Panc1 (cell line): Measurements from ENCODE around the gene CCDC154. TPM values are rescaled to one million over a fixed set of nuclear protein-coding genes. Genes with fewer than 3 reads are reported as not detected.
"Not testable (repeated sequence)": the region's sequence is repeated elsewhere in the genome, so short reads cannot be mapped to it uniquely, and the experiment has no call there.

Source experiments
- ATAC-seq: fragments of 200-7000 bp; cut with Tn5 transposase; 2 replicates; pipeline ENCODE4 v1.9.1; 2020; ENCODE audit warnings: mild to moderate bottlenecking, moderate library complexity
- BruUV-seq: library from RNA; stranded (reverse); fragments of 400-500 nt; replicated peaks from 2 replicates; lab custom pipeline; 2021; lab: Mats Ljungman, UMichigan
- CTCF ChIA-PET: fragments of 300-600 bp; sonication (Branson Sonifier 250); formaldehyde crosslinking; loops from one replicate; lab custom pipeline; 2022; ENCODE audit warnings: antibody characterized with exemption; lab: Charles Lee
- POLR2A ChIA-PET: fragments of 300-600 bp; sonication (Branson Sonifier 250); formaldehyde crosslinking; loops from one replicate; lab custom pipeline; 2022; ENCODE audit warnings: antibody characterized with exemption; lab: Charles Lee
- DNase-seq: peaks from one replicate; pipeline ENCODE4 v3.0.0-alpha.2; 2010; ENCODE audit warnings: low read depth, low spot score
- H3K27ac ChIP-seq: 2 replicates; pipeline ENCODE4 v1.5.1; 2011; ENCODE audit warnings: mild to moderate bottlenecking, low read length, inconsistent platforms
- H3K27me3 ChIP-seq: fragments of 200-500 bp; sonication (Bioruptor generic); 2 replicates; pipeline ENCODE4 v1.6.0; 2014; ENCODE audit warnings: low read length, inconsistent platforms; ENCODE audit not compliant: control insufficient read depth, insufficient read depth
- H3K36me3 ChIP-seq: fragments of 200-500 bp; sonication (Bioruptor generic); 2 replicates; pipeline ENCODE4 v1.5.1; 2014; ENCODE audit warnings: inconsistent platforms, mild to moderate bottlenecking, low read length, moderate library complexity; ENCODE audit not compliant: control insufficient read depth, insufficient read depth
- H3K4me1 ChIP-seq: 2 replicates; pipeline ENCODE4 v1.5.1; 2011; ENCODE audit warnings: inconsistent platforms, mild to moderate bottlenecking, low read length, moderate library complexity; ENCODE audit not compliant: control insufficient read depth, insufficient read depth
- H3K4me3 ChIP-seq, 2 experiments: 2 replicates each; pipeline ENCODE4 v1.5.1; 2011 to 2012; ENCODE audit warnings: low read depth in 2 of 2, low read length in 2 of 2, mild to moderate bottlenecking in 2 of 2, inconsistent platforms in 1 of 2, moderate library complexity in 1 of 2
- H3K9me3 ChIP-seq: fragments of 200-500 bp; sonication (Bioruptor generic); 2 replicates; pipeline ENCODE4 v1.5.1; 2014; ENCODE audit warnings: low read depth, mild to moderate bottlenecking, inconsistent platforms, low read length, moderate library complexity; ENCODE audit not compliant: control insufficient read depth, insufficient read depth
- POLR2AphosphoS5 ChIP-seq: IDR thresholded peaks from 2 replicates; pipeline ENCODE4 v1.6.1; 2012; ENCODE audit warnings: mild to moderate bottlenecking, low read depth, low read length, moderate library complexity
- SIN3A ChIP-seq: IDR thresholded peaks from 2 replicates; pipeline ENCODE4 v1.6.1; 2012; ENCODE audit warnings: low read depth, mild to moderate bottlenecking, low read length, moderate library complexity, borderline replicate concordance; ENCODE audit not compliant: insufficient read depth
- TCF7L2 ChIP-seq: IDR thresholded peaks from 2 replicates; pipeline ENCODE4 v1.6.1; 2011; ENCODE audit warnings: mild to moderate bottlenecking, low read depth, low read length, inconsistent platforms
- in situ Hi-C: cut with HindIII; loops from 2 replicates; pipeline ENCODE4 v1.10.0; 2016; ENCODE audit warnings: low sequenced_read_pairs, low pct_unique_long_range_greater_than_20kb
- intact Hi-C: fragments of 100-400 bp; cut with micrococcal nuclease; formaldehyde crosslinking; loops from one replicate; pipeline ENCODE4 v1.10.0; 2022; ENCODE audit not compliant: unreplicated experiment
- total RNA-seq: library from RNA; stranded (reverse); gene quantifications from one replicate; pipeline ENCODE4 v1.2.1, GENCODE V29; 2021; ENCODE audit not compliant: unreplicated experiment
- TF ChIP-seq, protein P1 (sequence below): fragments of 450-650 bp; IDR thresholded peaks from 2 replicates; pipeline ENCODE4 v1.5.1; 2017; ENCODE audit warnings: mild to moderate bottlenecking
- TF ChIP-seq, protein P2 (sequence below), 2 experiments: IDR thresholded peaks; 2 replicates each; pipeline ENCODE4 v1.6.1; 2011 to 2012; ENCODE audit warnings: low read depth in 2 of 2, control low read depth in 1 of 2, low read length in 1 of 2, mild to moderate bottlenecking in 1 of 2, moderate library complexity in 1 of 2; ENCODE audit not compliant: insufficient read depth in 1 of 2

CCDC154 gene
- total RNA-seq, 1 experiment from 2014 or later = 2.0 TPM

DNA sequence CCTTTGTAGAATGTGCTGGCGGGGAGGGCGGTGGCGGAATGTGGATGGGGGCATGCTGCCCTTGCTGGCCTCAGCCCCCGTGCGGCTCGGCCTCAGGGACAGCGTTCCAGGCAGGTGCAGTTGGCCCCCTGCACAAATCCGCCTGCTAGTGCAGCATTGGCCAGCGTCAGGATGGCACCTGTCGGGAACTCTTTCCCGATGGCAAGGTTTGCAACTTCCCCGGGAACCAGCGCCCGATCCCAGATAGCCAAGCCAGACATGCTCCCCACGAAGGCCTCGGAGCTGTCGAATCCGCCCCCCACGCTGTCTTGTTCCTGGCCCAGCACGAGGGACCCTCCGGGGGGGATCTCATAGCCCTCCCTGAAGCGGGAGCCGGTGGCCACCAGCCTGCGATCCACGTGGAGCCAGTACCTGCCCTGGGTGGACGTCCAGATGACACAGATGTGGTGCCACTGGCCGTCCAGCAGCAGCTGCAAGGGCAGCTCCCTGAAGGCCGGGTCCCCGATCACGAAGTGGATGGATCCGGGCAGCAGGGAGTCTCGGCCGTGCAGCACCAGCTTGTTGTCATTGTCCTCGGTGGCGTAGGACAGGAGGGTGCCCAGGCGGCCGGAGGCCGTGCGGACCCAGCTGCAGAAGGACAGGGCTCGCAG, 41.6 kb upstream of the CCDC154 start:
- BruUV-seq = no TSS peak
- Histone ChIP-seq H3K4me1 (no peaks in the 10 kb centered on the region), H3K36me3 (no peaks in the 10 kb centered on the region), H3K27me3 (no peaks in the 10 kb centered on the region), H3K27ac (no peak overlapping the region), H3K4me3 (no peak overlapping the region), H3K9me3 (no peaks in the 10 kb centered on the region)
- TF ChIP-seq POLR2AphosphoS5 = no peak
- TF ChIP-seq, protein P1, sequence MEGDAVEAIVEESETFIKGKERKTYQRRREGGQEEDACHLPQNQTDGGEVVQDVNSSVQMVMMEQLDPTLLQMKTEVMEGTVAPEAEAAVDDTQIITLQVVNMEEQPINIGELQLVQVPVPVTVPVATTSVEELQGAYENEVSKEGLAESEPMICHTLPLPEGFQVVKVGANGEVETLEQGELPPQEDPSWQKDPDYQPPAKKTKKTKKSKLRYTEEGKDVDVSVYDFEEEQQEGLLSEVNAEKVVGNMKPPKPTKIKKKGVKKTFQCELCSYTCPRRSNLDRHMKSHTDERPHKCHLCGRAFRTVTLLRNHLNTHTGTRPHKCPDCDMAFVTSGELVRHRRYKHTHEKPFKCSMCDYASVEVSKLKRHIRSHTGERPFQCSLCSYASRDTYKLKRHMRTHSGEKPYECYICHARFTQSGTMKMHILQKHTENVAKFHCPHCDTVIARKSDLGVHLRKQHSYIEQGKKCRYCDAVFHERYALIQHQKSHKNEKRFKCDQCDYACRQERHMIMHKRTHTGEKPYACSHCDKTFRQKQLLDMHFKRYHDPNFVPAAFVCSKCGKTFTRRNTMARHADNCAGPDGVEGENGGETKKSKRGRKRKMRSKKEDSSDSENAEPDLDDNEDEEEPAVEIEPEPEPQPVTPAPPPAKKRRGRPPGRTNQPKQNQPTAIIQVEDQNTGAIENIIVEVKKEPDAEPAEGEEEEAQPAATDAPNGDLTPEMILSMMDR = no peak
- TF ChIP-seq, protein P2, sequence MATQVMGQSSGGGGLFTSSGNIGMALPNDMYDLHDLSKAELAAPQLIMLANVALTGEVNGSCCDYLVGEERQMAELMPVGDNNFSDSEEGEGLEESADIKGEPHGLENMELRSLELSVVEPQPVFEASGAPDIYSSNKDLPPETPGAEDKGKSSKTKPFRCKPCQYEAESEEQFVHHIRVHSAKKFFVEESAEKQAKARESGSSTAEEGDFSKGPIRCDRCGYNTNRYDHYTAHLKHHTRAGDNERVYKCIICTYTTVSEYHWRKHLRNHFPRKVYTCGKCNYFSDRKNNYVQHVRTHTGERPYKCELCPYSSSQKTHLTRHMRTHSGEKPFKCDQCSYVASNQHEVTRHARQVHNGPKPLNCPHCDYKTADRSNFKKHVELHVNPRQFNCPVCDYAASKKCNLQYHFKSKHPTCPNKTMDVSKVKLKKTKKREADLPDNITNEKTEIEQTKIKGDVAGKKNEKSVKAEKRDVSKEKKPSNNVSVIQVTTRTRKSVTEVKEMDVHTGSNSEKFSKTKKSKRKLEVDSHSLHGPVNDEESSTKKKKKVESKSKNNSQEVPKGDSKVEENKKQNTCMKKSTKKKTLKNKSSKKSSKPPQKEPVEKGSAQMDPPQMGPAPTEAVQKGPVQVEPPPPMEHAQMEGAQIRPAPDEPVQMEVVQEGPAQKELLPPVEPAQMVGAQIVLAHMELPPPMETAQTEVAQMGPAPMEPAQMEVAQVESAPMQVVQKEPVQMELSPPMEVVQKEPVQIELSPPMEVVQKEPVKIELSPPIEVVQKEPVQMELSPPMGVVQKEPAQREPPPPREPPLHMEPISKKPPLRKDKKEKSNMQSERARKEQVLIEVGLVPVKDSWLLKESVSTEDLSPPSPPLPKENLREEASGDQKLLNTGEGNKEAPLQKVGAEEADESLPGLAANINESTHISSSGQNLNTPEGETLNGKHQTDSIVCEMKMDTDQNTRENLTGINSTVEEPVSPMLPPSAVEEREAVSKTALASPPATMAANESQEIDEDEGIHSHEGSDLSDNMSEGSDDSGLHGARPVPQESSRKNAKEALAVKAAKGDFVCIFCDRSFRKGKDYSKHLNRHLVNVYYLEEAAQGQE (IDR thresholded peaks at IDR 0.05; ENCODE audit: insufficient read depth in 1 of 2, low read depth in 2 of 2, low read length in 1 of 2) = no peak
- no peak for TF ChIP-seq SIN3A
- no peak for TF ChIP-seq TCF7L2
- ATAC-seq (no peak), DNase-seq (no peak)
- ChIA-PET CTCF (no interaction called here), POLR2A (no interaction called here)
- intact Hi-C loops (no loop called here), in situ Hi-C loops (no loop called here)

DNA sequence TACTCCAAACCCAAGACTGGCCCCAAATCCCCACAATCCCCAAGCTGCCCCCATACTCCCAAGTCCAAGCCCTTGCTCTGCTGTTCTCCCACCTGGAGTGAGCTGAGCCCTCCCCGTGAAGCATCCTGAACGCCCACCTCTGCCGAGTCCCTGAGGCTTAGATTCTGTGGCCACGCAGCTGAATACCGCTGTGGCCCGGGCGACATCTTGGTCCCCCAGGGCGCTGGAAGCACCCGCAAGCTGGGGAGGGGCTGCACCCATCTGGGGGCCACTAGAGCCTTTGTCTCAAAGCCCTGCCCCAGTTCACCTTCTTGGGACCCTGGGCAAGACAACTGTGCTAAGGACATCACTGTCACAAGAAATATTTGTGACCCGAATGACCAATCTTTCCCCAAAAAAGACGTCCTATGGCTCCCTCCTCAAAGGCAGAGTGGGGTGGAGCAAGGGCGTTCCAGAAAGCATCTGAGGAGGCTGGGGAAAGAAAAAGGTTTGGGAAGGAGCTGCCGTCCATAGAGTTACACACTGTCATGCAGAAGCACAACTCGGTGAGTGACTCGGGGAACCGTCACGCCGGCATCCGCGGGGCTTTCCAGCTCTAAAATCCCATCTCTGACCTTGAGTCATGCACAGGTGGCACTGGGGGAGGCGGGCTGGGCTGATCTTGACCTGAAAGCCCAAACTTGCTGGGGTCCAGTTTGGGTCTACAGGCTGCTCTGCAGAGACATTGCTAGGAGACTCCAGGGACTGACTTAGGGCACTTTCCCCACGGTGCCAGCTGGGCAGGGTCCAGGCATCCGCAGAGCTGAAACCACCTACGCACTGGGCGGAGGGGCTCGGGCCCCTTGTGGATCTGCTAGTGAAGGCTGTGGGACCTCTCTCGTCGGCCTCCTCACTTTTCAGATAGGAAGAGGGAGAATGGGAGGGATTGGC, 37.8 kb upstream of the CCDC154 start:
- Histone ChIP-seq H3K4me3 (no peak overlapping the region), H3K27me3 (no peaks in the 10 kb centered on the region), H3K9me3 (no peaks in the 10 kb centered on the region), H3K27ac (no peak overlapping the region), H3K4me1 (no peaks in the 10 kb centered on the region), H3K36me3 (no peaks in the 10 kb centered on the region)
- POLR2A ChIA-PET = interaction anchor here (0.5 to 0.6 kb wide), 2 partner anchors 25 to 57 kb away, joined by 4 to 11 read pairs; no protein-coding TSS in a partner anchor
- intact Hi-C loops = no loop called here
- ATAC-seq = no peak
- BruUV-seq = no TSS peak
- CTCF ChIA-PET = no interaction called here
- DNase-seq = no peak
- in situ Hi-C loops = no loop called here
- no peak for TF ChIP-seq TCF7L2
- TF ChIP-seq, protein P2 (IDR thresholded peaks at IDR 0.05; ENCODE audit: insufficient read depth in 1 of 2, low read depth in 2 of 2, low read length in 1 of 2) = no peak
- TF ChIP-seq POLR2AphosphoS5 = no peak
- TF ChIP-seq, protein P1 = no peak
- no peak for TF ChIP-seq SIN3A

DNA sequence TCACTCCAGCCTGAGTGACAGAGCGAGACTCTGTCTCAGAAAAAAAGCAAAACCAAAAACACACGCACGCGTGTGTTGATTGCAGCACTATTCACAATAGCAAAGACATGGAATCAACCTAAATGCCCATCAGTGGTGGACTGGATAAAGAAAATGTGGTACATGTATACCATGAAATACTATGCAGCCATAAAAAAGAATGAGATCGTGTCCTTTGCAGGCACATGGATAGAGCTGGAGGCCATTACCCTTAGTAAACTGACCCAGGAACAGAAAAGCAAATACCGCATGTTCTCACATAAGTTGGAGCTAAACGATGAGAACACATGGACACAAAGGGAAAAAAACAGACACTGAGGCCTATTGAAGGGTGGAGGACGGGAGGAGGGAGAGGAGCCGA, 34.6 kb upstream of the CCDC154 start:
- H3K36me3 ChIP-seq, CTCF ChIA-PET, DNase-seq, intact Hi-C loops, POLR2A ChIA-PET, H3K4me3 ChIP-seq, H3K4me1 ChIP-seq, H3K27ac ChIP-seq, in situ Hi-C loops, H3K9me3 ChIP-seq, ATAC-seq, H3K27me3 ChIP-seq, BruUV-seq: not testable (repeated sequence)
